ENCODE data around the gene ST8SIA1. TPM values are rescaled to one million over a fixed set of nuclear protein-coding genes. Genes with fewer than 3 reads are reported as not detected.

ST8SIA1 gene
- total RNA-seq, 1 experiment from 2014 or later, result not detected

GRCh38 chr12:22366181-22366580, 31.7 kb upstream of the ST8SIA1 start:
- Histone ChIP-seq H3K4me1 (ENCODE audit: control insufficient read depth in 1 of 2, insufficient read depth in 2 of 2, low read length in 2 of 2) (no peaks in the 10 kb centered on the region), H4K20me1 (ENCODE audit: insufficient read depth) (0 out of 2 replicates have a peak, but pooled peaks cover 2% of the 10 kb centered on the region), H3K9ac (ENCODE audit: low read length) (no peak overlapping the region), H3K9me3 (ENCODE audit: control insufficient read depth in 1 of 2, insufficient read depth in 1 of 2, low read depth in 1 of 2, low read length in 2 of 2) (no peaks in the 10 kb centered on the region), H2AFZ (ENCODE audit: low read depth, low read length, poor library complexity, severe bottlenecking) (no peak overlapping the region), H3K9me2 (ENCODE audit: insufficient read depth) (no peaks in the 10 kb centered on the region), H3K4me3 (replicated peaks in 1 of 2; ENCODE audit: low read depth in 1 of 2, low read length in 2 of 2) (no peak overlapping the region), H3K27ac (ENCODE audit: low read depth, low read length) (no peak overlapping the region), H3K27me3 (ENCODE audit: insufficient read depth, low read length) (no peaks in the 10 kb centered on the region), H3K4me2 (ENCODE audit: low read length) (no peak overlapping the region), H3K79me2 (ENCODE audit: insufficient read depth, low read length) (no peaks in the 10 kb centered on the region), H3K36me3 (ENCODE audit: control insufficient read depth in 1 of 2, insufficient read depth in 2 of 2, low read length in 2 of 2) (no peaks in the 10 kb centered on the region)
- ChIA-PET RAD21 (ENCODE audit: low non-redundant PET in 1 of 2, low total read pairs in 2 of 2, uncharacterized antibody in 2 of 2, unreplicated experiment in 2 of 2) (no interaction called here), CTCF (no interaction called here), POLR2A (no interaction called here)
- intact Hi-C loops (cut with micrococcal nuclease), result no loop called here
- no peak for DNase-seq (ENCODE audit: low read depth, low spot score)
- BruUV-seq (replicated peaks), result no TSS peak
- TF ChIP-seq ZFX (IDR thresholded peaks at IDR 0.05), result no peak
- no peak for TF ChIP-seq SRF (IDR thresholded peaks at IDR 0.05; ENCODE audit: low read depth)
- TF ChIP-seq REST (IDR thresholded peaks at IDR 0.05; ENCODE audit: low read depth), result no peak
- TF ChIP-seq POLR2A (IDR thresholded peaks at IDR 0.05; ENCODE audit: borderline replicate concordance, extremely low read depth, insufficient read depth, insufficient read length), result no peak
- no peak for TF ChIP-seq FOSL1 (IDR thresholded peaks at IDR 0.05; ENCODE audit: low read depth)
- TF ChIP-seq SP1 (IDR thresholded peaks at IDR 0.05; ENCODE audit: low read depth), result no peak
- no peak for TF ChIP-seq YY1 (IDR thresholded peaks at IDR 0.05; ENCODE audit: extremely low read depth, insufficient replicate concordance, low read depth, low read length)
- TF ChIP-seq EGR1 (IDR thresholded peaks at IDR 0.05; ENCODE audit: low read depth), result no peak
- TF ChIP-seq ELF1 (IDR thresholded peaks at IDR 0.05; ENCODE audit: borderline replicate concordance, low read depth), result no peak
- TF ChIP-seq ZBTB33 (IDR thresholded peaks at IDR 0.05; ENCODE audit: extremely low read depth, insufficient replicate concordance, low read length), result no peak
- TF ChIP-seq SIN3A (IDR thresholded peaks at IDR 0.05; ENCODE audit: low read depth), result no peak
- TF ChIP-seq CTCF (IDR thresholded peaks at IDR 0.05 in 2 of 3, conservative IDR thresholded peaks at IDR 0.05 in 1 of 3; ENCODE audit: borderline replicate concordance in 1 of 3, insufficient read depth in 1 of 3, low read depth in 2 of 3, low read length in 2 of 3), result no peak
- TF ChIP-seq MAX (IDR thresholded peaks at IDR 0.05), result no peak
- no peak for TF ChIP-seq CEBPB (IDR thresholded peaks at IDR 0.05; ENCODE audit: low read depth)
- no peak for TF ChIP-seq JUND (IDR thresholded peaks at IDR 0.05)
- TF ChIP-seq TCF7L2 (IDR thresholded peaks at IDR 0.05; ENCODE audit: borderline replicate concordance, extremely low read depth, insufficient read depth, insufficient read length), result no peak
- ATAC-seq, result no peak
